ENCODE data around the gene PRSS35.
"Not testable (repeated sequence)": the region's sequence is repeated elsewhere in the genome, so short reads cannot be mapped to it uniquely, and the experiment has no call there.

Gene PRSS35

GRCh38 chr6:83556871-83557270, 44.5 kb downstream of the PRSS35 start:
- Histone ChIP-seq H3K9me3 (ENCODE audit: severe bottlenecking) (no peaks in the 10 kb centered on the region), H3K4me3 (ENCODE audit: severe bottlenecking) (no peak overlapping the region), H3K27me3 (ENCODE audit: insufficient read depth, poor library complexity, severe bottlenecking) (peaks cover 19% of the 10 kb centered on the region), H3K36me3 (ENCODE audit: low read depth) (no peaks in the 10 kb centered on the region), H3K27ac (ENCODE audit: poor library complexity, severe bottlenecking) (no peak overlapping the region), H3K4me1 (ENCODE audit: insufficient read depth, poor library complexity, severe bottlenecking) (no peaks in the 10 kb centered on the region)
- DNase-seq (ENCODE audit: low spot score): no peak
- TF ChIP-seq CTCF (IDR thresholded peaks at IDR 0.05; ENCODE audit: poor library complexity, severe bottlenecking): no peak
- no peak for ATAC-seq (ENCODE audit: low read depth)

GRCh38 chr6:83558975-83559374, 46.6 kb downstream of the PRSS35 start:
- no peaks in the 10 kb centered on the region for H3K9me3 ChIP-seq (ENCODE audit: severe bottlenecking)
- DNase-seq (ENCODE audit: low spot score) (no peak), ATAC-seq (ENCODE audit: low read depth) (no peak)
- H3K27me3 ChIP-seq (ENCODE audit: insufficient read depth, poor library complexity, severe bottlenecking): peaks cover 12% of the 10 kb centered on the region
- H3K4me3 ChIP-seq (ENCODE audit: severe bottlenecking): no peak overlapping the region
- H3K4me1 ChIP-seq (ENCODE audit: insufficient read depth, poor library complexity, severe bottlenecking): no peaks in the 10 kb centered on the region
- TF ChIP-seq CTCF (IDR thresholded peaks at IDR 0.05; ENCODE audit: poor library complexity, severe bottlenecking): no peak
- no peaks in the 10 kb centered on the region for H3K36me3 ChIP-seq (ENCODE audit: low read depth)
- H3K27ac ChIP-seq (ENCODE audit: poor library complexity, severe bottlenecking): no peak overlapping the region

- not testable (repeated sequence) for DNase-seq (ENCODE audit: low spot score)
These were observed 59.4 kb downstream of the PRSS35 start for GRCh38 chr6:83571663-83572185.

GRCh38 chr6:83574783-83575182, 62.4 kb downstream of the PRSS35 start:
- H3K27me3 ChIP-seq (ENCODE audit: insufficient read depth, poor library complexity, severe bottlenecking): peaks cover under 1% of the 10 kb centered on the region
- no peaks in the 10 kb centered on the region for H3K9me3 ChIP-seq (ENCODE audit: severe bottlenecking)
- ATAC-seq (ENCODE audit: low read depth) (no peak), DNase-seq (ENCODE audit: low spot score) (no peak)
- H3K36me3 ChIP-seq (ENCODE audit: low read depth): no peaks in the 10 kb centered on the region
- no peaks in the 10 kb centered on the region for H3K4me1 ChIP-seq (ENCODE audit: insufficient read depth, poor library complexity, severe bottlenecking)
- no peak overlapping the region for H3K4me3 ChIP-seq (ENCODE audit: severe bottlenecking)
- H3K27ac ChIP-seq (ENCODE audit: poor library complexity, severe bottlenecking): no peak overlapping the region
- TF ChIP-seq CTCF (IDR thresholded peaks at IDR 0.05; ENCODE audit: poor library complexity, severe bottlenecking): no peak

More at GRCh38 chr6:83571663-83572185, 59.4 kb downstream of the PRSS35 start:
- H3K9me3 ChIP-seq (ENCODE audit: severe bottlenecking); H3K27me3 ChIP-seq (ENCODE audit: insufficient read depth, poor library complexity, severe bottlenecking); H3K36me3 ChIP-seq (ENCODE audit: low read depth); H3K4me3 ChIP-seq (ENCODE audit: severe bottlenecking); H3K27ac ChIP-seq (ENCODE audit: poor library complexity, severe bottlenecking); ATAC-seq (ENCODE audit: low read depth); H3K4me1 ChIP-seq (ENCODE audit: insufficient read depth, poor library complexity, severe bottlenecking): not testable (repeated sequence)
